Measurements from ENCODE around the gene EME1. TPM values are rescaled to one million over a fixed set of nuclear protein-coding genes. Genes with fewer than 3 reads are reported as not detected.
A peak's percentile ranks its signal among the peaks of the same experiment; 100 is the strongest.

Gene EME1
- total and polyA plus RNA-seq, 2 of the 13 experiments (the other 11 are each of a cell fraction or from before 2014, with no cell fraction given), result 20.7 to 24.6 TPM

- TF ChIP-seq THAP9 (CRISPR knock-in tag; IDR thresholded peaks at IDR 0.05; ENCODE audit: borderline replicate concordance) (no peak), REPIN1 (CRISPR knock-in tag; IDR thresholded peaks at IDR 0.05; ENCODE audit: borderline replicate concordance, low read depth) (no peak), ZBTB20 (CRISPR knock-in tag; IDR thresholded peaks at IDR 0.05; ENCODE audit: borderline replicate concordance, low read depth) (no peak), ZNF280D (CRISPR knock-in tag; IDR thresholded peaks at IDR 0.05) (no peak), ZBTB14 (CRISPR knock-in tag; IDR thresholded peaks at IDR 0.05) (peak; percentile 39; the same call in 1 of the 2 replicates), ZNF720 (CRISPR knock-in tag; IDR thresholded peaks at IDR 0.05) (no peak), CREBL2 (CRISPR knock-in tag; IDR thresholded peaks at IDR 0.05; ENCODE audit: borderline replicate concordance) (no peak), SOX6 (IDR thresholded peaks at IDR 0.05) (no peak), SOX6 (CRISPR knock-in tag; IDR thresholded peaks at IDR 0.05) (no peak), ZNF639 (CRISPR knock-in tag; conservative IDR thresholded peaks at IDR 0.05) (0 out of 2 replicates have a peak, but pooled peaks have one; percentile 22), KDM3A (CRISPR knock-in tag; IDR thresholded peaks at IDR 0.05; ENCODE audit: low read depth) (no peak), ZNF263 (CRISPR knock-in tag; IDR thresholded peaks at IDR 0.05) (no peak), ZNF747 (CRISPR knock-in tag; IDR thresholded peaks at IDR 0.05; ENCODE audit: borderline replicate concordance) (no peak), GATAD1 (CRISPR knock-in tag; IDR thresholded peaks at IDR 0.05) (no peak), ZNF446 (CRISPR knock-in tag; IDR thresholded peaks at IDR 0.05) (no peak), EZH2 (conservative IDR thresholded peaks at IDR 0.05; ENCODE audit: low read depth, low read length) (no peak), ZNF652 (CRISPR knock-in tag; IDR thresholded peaks at IDR 0.05; ENCODE audit: borderline replicate concordance, low read depth) (no peak), SOX5 (CRISPR knock-in tag; IDR thresholded peaks at IDR 0.05; ENCODE audit: borderline replicate concordance) (no peak), MXD3 (CRISPR knock-in tag; IDR thresholded peaks at IDR 0.05) (no peak), PHB2 (IDR thresholded peaks at IDR 0.05; ENCODE audit: partially characterized antibody) (no peak), ZMAT3 (CRISPR knock-in tag; conservative IDR thresholded peaks at IDR 0.05) (0 out of 2 replicates have a peak, but pooled peaks have one; percentile 31), RXRB (CRISPR knock-in tag; IDR thresholded peaks at IDR 0.05; ENCODE audit: borderline replicate concordance) (0 out of 2 replicates have a peak, but pooled peaks have one; percentile 27)
Measured at GRCh38 chr17:50424996-50425681, 52.1 kb downstream of the EME1 start (continued).
